HG03025 (cell line): ENCODE data around the gene RBM7.

ENCODE experiments used
- ATAC-seq: cut with Tn5 transposase; IDR thresholded peaks from one replicate; pipeline ENCODE4 v1.9.1; 2021; ENCODE audit warnings: mild to moderate bottlenecking, moderate library complexity; ENCODE audit not compliant: unreplicated experiment, low FRiP score

The RBM7 gene

GRCh38 chr11:114442536-114442935 is 42.1 kb downstream of the RBM7 start:
- ATAC-seq = no peak

GRCh38 chr11:114447444-114447843 is 47.0 kb downstream of the RBM7 start:
- no peak for ATAC-seq

GRCh38 chr11:114447892-114448291 is 47.4 kb downstream of the RBM7 start:
- ATAC-seq = no peak

- no peak for ATAC-seq
Measured at GRCh38 chr11:114448749-114449482, 48.5 kb downstream of the RBM7 start.

GRCh38 chr11:114449845-114450244 is 49.4 kb downstream of the RBM7 start:
- no peak for ATAC-seq

- ATAC-seq = no peak
Measured at GRCh38 chr11:114452399-114452798, 51.9 kb downstream of the RBM7 start.
